ENCODE data around the gene DAPL1. TPM values are rescaled to one million over a fixed set of nuclear protein-coding genes. Genes with fewer than 3 reads are reported as not detected.

The DAPL1 gene
- total RNA-seq, 2 donors from 2014 or later = not detected

GRCh38 chr2:158826965-158827364 is 31.8 kb downstream of the DAPL1 start:
- Mint-ChIP-seq H3K9me3 (no peaks in the 10 kb centered on the region), H3K4me3 (no peak overlapping the region), H3K27ac (no peak overlapping the region), H3K36me3 (ENCODE audit: low read depth) (no peaks in the 10 kb centered on the region), H3K27me3 (ENCODE audit: insufficient read depth) (no peaks in the 10 kb centered on the region), H3K4me1 (peaks cover 18% of the 10 kb centered on the region)
- WGBS, 2 experiments (ENCODE audit: insufficient coverage in 1 of 2, insufficient read length in 1 of 2) = 93 to 94% methylated on average over 3 of the region's 3 CpGs
- H3K27me3 ChIP-seq (ENCODE audit: control insufficient read depth, insufficient read depth, low read length, poor library complexity, severe bottlenecking) = no peaks in the 10 kb centered on the region
- H3K9ac ChIP-seq (ENCODE audit: extremely low read depth, low read length, poor library complexity, severe bottlenecking) = no peak overlapping the region
- no peak for DNase-seq
- no peak overlapping the region for H3K4me3 ChIP-seq (ENCODE audit: low read length)
- peaks cover 5% of the 10 kb centered on the region for H3K4me1 ChIP-seq (ENCODE audit: control insufficient read depth, insufficient read depth, low read length)
- H3K27ac ChIP-seq (ENCODE audit: low read depth, low read length) = no peak overlapping the region
- no peak for TF ChIP-seq CTCF (conservative IDR thresholded peaks at IDR 0.05)
- H3K36me3 ChIP-seq (ENCODE audit: control insufficient read depth, insufficient read depth, low read length) = no peaks in the 10 kb centered on the region
- H3K9me3 ChIP-seq (ENCODE audit: control insufficient read depth, low read length) = no peaks in the 10 kb centered on the region

GRCh38 chr2:158828378-158829164 is 33.5 kb downstream of the DAPL1 start:
- Histone ChIP-seq H3K36me3 (ENCODE audit: control insufficient read depth, insufficient read depth, low read length) (no peaks in the 10 kb centered on the region), H3K4me3 (ENCODE audit: low read length) (no peak overlapping the region), H3K27ac (ENCODE audit: low read depth, low read length) (no peak overlapping the region), H3K4me1 (ENCODE audit: control insufficient read depth, insufficient read depth, low read length) (peaks cover 5% of the 10 kb centered on the region), H3K9ac (ENCODE audit: extremely low read depth, low read length, poor library complexity, severe bottlenecking) (no peak overlapping the region), H3K9me3 (ENCODE audit: control insufficient read depth, low read length) (no peaks in the 10 kb centered on the region), H3K27me3 (ENCODE audit: control insufficient read depth, insufficient read depth, low read length, poor library complexity, severe bottlenecking) (no peaks in the 10 kb centered on the region)
- Mint-ChIP-seq H3K4me1 (peaks cover 13% of the 10 kb centered on the region), H3K9me3 (no peaks in the 10 kb centered on the region), H3K27ac (no peak overlapping the region), H3K27me3 (ENCODE audit: insufficient read depth) (no peaks in the 10 kb centered on the region), H3K4me3 (no peak overlapping the region), H3K36me3 (ENCODE audit: low read depth) (no peaks in the 10 kb centered on the region)
- WGBS, 2 experiments (ENCODE audit: insufficient coverage in 1 of 2, insufficient read length in 1 of 2) = 91 to 96% methylated on average over 3 to 4 of the region's 4 CpGs
- no peak for DNase-seq
- TF ChIP-seq CTCF (conservative IDR thresholded peaks at IDR 0.05) = no peak

- Mint-ChIP-seq H3K36me3 (ENCODE audit: low read depth) (no peaks in the 10 kb centered on the region), H3K4me3 (no peak overlapping the region), H3K27ac (no peak overlapping the region), H3K4me1 (peaks cover 13% of the 10 kb centered on the region), H3K9me3 (no peaks in the 10 kb centered on the region), H3K27me3 (ENCODE audit: insufficient read depth) (no peaks in the 10 kb centered on the region)
- Histone ChIP-seq H3K36me3 (ENCODE audit: control insufficient read depth, insufficient read depth, low read length) (no peaks in the 10 kb centered on the region), H3K4me3 (ENCODE audit: low read length) (no peak overlapping the region), H3K27ac (ENCODE audit: low read depth, low read length) (no peak overlapping the region), H3K9ac (ENCODE audit: extremely low read depth, low read length, poor library complexity, severe bottlenecking) (no peak overlapping the region), H3K27me3 (ENCODE audit: control insufficient read depth, insufficient read depth, low read length, poor library complexity, severe bottlenecking) (no peaks in the 10 kb centered on the region), H3K4me1 (ENCODE audit: control insufficient read depth, insufficient read depth, low read length) (peaks cover 5% of the 10 kb centered on the region), H3K9me3 (ENCODE audit: control insufficient read depth, low read length) (no peaks in the 10 kb centered on the region)
- no peak for DNase-seq
- 96 to 100% methylated on average over 2 to 4 of the region's 4 CpGs for WGBS, 2 experiments (ENCODE audit: insufficient coverage in 1 of 2, insufficient read length in 1 of 2)
- no peak for TF ChIP-seq CTCF (conservative IDR thresholded peaks at IDR 0.05)
These were observed 34.0 kb downstream of the DAPL1 start for GRCh38 chr2:158829167-158829566.

All from endodermal cell (in vitro differentiated cells).